ENCODE measurements around the gene ZKSCAN8. TPM values are rescaled to one million over a fixed set of nuclear protein-coding genes. Genes with fewer than 3 reads are reported as not detected.

Gene ZKSCAN8
- total and polyA plus RNA-seq, 2 donors (not counting 3 experiments of a cell fraction or from before 2014, with no cell fraction given): 9.4 to 19.7 TPM

GRCh38 chr6:28140616-28141015 lies 1.1 kb upstream of the ZKSCAN8 start:
- Histone ChIP-seq H4K20me1 (replicated peaks; ENCODE audit: control insufficient read depth, extremely low read depth, insufficient read depth, low read length) (no peaks in the 10 kb centered on the region), H3K4me2 (ENCODE audit: insufficient read depth, low read length) (peak overlapping the region; percentile 20), H3K4me1 (ENCODE audit: control insufficient read depth, extremely low read depth, insufficient read depth, low read length) (peaks cover 30% of the 10 kb centered on the region), H3K27me3 (ENCODE audit: control insufficient read depth in 2 of 2, insufficient read depth in 2 of 2, low read length in 2 of 2) (no peaks in the 10 kb centered on the region), H3K79me2 (ENCODE audit: control insufficient read depth, insufficient read depth, low read length) (peaks cover 36% of the 10 kb centered on the region), H3K36me3 (ENCODE audit: control insufficient read depth in 2 of 2, extremely low read depth in 1 of 2, insufficient read depth in 2 of 2, low read length in 2 of 2) (peaks cover under 1 to 2% of the 10 kb centered on the region in 2 experiments), H3K27ac (ENCODE audit: insufficient read depth, low read depth, low read length) (no peak overlapping the region), H3K4me3 (replicated peaks in 1 of 3; ENCODE audit: insufficient read depth in 1 of 3, low read depth in 1 of 3, low read length in 3 of 3) (no peak overlapping the region), H2AFZ (ENCODE audit: low read depth, low read length) (peak overlapping the region; percentile 20), H3K9me3 (replicated peaks; ENCODE audit: control insufficient read depth, insufficient read depth, low read length) (no peaks in the 10 kb centered on the region), H3K9me1 (replicated peaks; ENCODE audit: control insufficient read depth, extremely low read depth, insufficient read depth, low read length) (no peaks in the 10 kb centered on the region), H3K9ac (replicated peaks; ENCODE audit: extremely low read depth, insufficient read depth, low read length) (no peak overlapping the region)
- DNase-seq (ENCODE audit: low read depth, low spot score) (no peak), FAIRE-seq (no peak)
- ChIA-PET CTCF (interaction anchor here (0.6 to 4.3 kb wide), 5 partner anchors 21 to 745 kb away, joined by 3 to 33 read pairs (median 5); no protein-coding TSS in a partner anchor), POLR2A (interaction anchor here (1.9 kb wide), 1 partner anchor 215 kb away, joined by 7 read pairs; no protein-coding TSS in a partner anchor)
- intact Hi-C loops (cut with micrococcal nuclease): loop anchor here (1.0 kb wide), 6 partner anchors 16 to 141 kb away; partner anchors contain the start of genes PGBD1, ZKSCAN4, ZSCAN16 and ZSCAN9
- no TSS peak for BruUV-seq (replicated peaks)
- dilution Hi-C loops (cut with MboI; ENCODE audit: extremely low pct_ligation_motif_present, low sequenced_read_pairs): no loop called here
- TF ChIP-seq JUN (IDR thresholded peaks at IDR 0.05; ENCODE audit: borderline replicate concordance, insufficient read depth, insufficient read length, low read depth): no peak
- no peak for TF ChIP-seq POLR2AphosphoS5 (IDR thresholded peaks at IDR 0.05; ENCODE audit: insufficient read depth, low read depth, low read length)
- TF ChIP-seq, protein P1, sequence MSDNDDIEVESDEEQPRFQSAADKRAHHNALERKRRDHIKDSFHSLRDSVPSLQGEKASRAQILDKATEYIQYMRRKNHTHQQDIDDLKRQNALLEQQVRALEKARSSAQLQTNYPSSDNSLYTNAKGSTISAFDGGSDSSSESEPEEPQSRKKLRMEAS (IDR thresholded peaks at IDR 0.05; ENCODE audit: insufficient read depth, insufficient read length): no peak
- no peak for TF ChIP-seq GATA2 (IDR thresholded peaks at IDR 0.05; ENCODE audit: insufficient read depth, insufficient read length, low read depth, low read length)
- no peak for TF ChIP-seq CTCF (IDR thresholded peaks at IDR 0.05; ENCODE audit: extremely low read depth in 1 of 2, insufficient read depth in 1 of 2, low read depth in 1 of 2, low read length in 2 of 2)
- no peak for TF ChIP-seq EZH2 (IDR thresholded peaks at IDR 0.05; ENCODE audit: borderline replicate concordance, low read depth, low read length, severe bottlenecking)

Data from endothelial cell of umbilical vein (primary cell).